NCI-H82 treated with DMSO at 0.1 percent for 48 hours (cell line): ENCODE data around the gene RNF123.

Source experiments
- DNase-seq: peaks from one replicate; lab custom pipeline; 2025; ENCODE audit not compliant: unreplicated experiment; lab: John Stamatoyannopoulos, UW

RNF123 gene

GRCh38 chr3:49700453-49701128 lies 11.2 kb downstream of the RNF123 start:
- no peak for DNase-seq

- DNase-seq = no peak
Observed at GRCh38 chr3:49701388-49702077, 12.2 kb downstream of the RNF123 start.

- no peak for DNase-seq
Observed at GRCh38 chr3:49702672-49703071, 13.3 kb downstream of the RNF123 start.

GRCh38 chr3:49703443-49703927 lies 14.1 kb downstream of the RNF123 start:
- DNase-seq = no peak

- DNase-seq = no peak
Observed at GRCh38 chr3:49703956-49704355, 14.6 kb downstream of the RNF123 start.

GRCh38 chr3:49704629-49705028 lies 15.3 kb downstream of the RNF123 start:
- DNase-seq = no peak

- no peak for DNase-seq
Observed at GRCh38 chr3:49705390-49705960, 16.1 kb downstream of the RNF123 start.

- DNase-seq = no peak
Observed at GRCh38 chr3:49706456-49707112, 17.2 kb downstream of the RNF123 start.

- no peak for DNase-seq
Observed at GRCh38 chr3:49707113-49707480, 17.7 kb downstream of the RNF123 start.

GRCh38 chr3:49709852-49710251 lies 20.5 kb downstream of the RNF123 start:
- DNase-seq = no peak

GRCh38 chr3:49711489-49711888 lies 22.1 kb downstream of the RNF123 start:
- no peak for DNase-seq

- DNase-seq = no peak
Observed at GRCh38 chr3:49712166-49712565, 22.8 kb downstream of the RNF123 start.

GRCh38 chr3:49712631-49713317 lies 23.4 kb downstream of the RNF123 start:
- no peak for DNase-seq

- no peak for DNase-seq
Observed at GRCh38 chr3:49713336-49714105, 24.2 kb downstream of the RNF123 start.

- DNase-seq = no peak
Observed at GRCh38 chr3:49714728-49715550, 25.6 kb downstream of the RNF123 start.

GRCh38 chr3:49715611-49716121 lies 26.3 kb downstream of the RNF123 start:
- DNase-seq = no peak

- DNase-seq = no peak
Observed at GRCh38 chr3:49716169-49716568, 26.8 kb downstream of the RNF123 start.

GRCh38 chr3:49716691-49717210 lies 27.4 kb downstream of the RNF123 start:
- no peak for DNase-seq
